Measurements from ENCODE around the gene RAB26. TPM values are rescaled to one million over a fixed set of nuclear protein-coding genes. Genes with fewer than 3 reads are reported as not detected.

The RAB26 gene
- total RNA-seq, 1 donor from 2014 or later: 3.4 TPM

GRCh38 chr16:2155091-2155950 is 6.9 kb downstream of the RAB26 start, which contains the start of gene TRAF7:
Gene TRAF7 (plus strand): TSS chr16:2155782. CDS start chr16:2163921, 8,139 bp downstream.
- Mint-ChIP-seq H3K4me1 (ENCODE audit: unreplicated experiment) (peaks cover 72% of the 10 kb centered on the region), H3K36me3 (ENCODE audit: unreplicated experiment) (peaks cover 4% of the 10 kb centered on the region), H3K4me3 (ENCODE audit: unreplicated experiment) (peak within 1 kb of the TSS; percentile 94), H3K27me3 (ENCODE audit: unreplicated experiment) (no peaks in the 10 kb centered on the region), H3K27ac (ENCODE audit: unreplicated experiment) (peak within 1 kb of the TSS; percentile 83), H3K9me3 (ENCODE audit: unreplicated experiment) (no peaks in the 10 kb centered on the region)
- TF ChIP-seq CTCF (IDR thresholded peaks at IDR 0.05): no peak
- peak; percentile 99 for DNase-seq (ENCODE audit: extremely low spot score, unreplicated experiment)

- H3K27me3 Mint-ChIP-seq (ENCODE audit: unreplicated experiment): no peaks in the 10 kb centered on the region
- peaks cover 70% of the 10 kb centered on the region for H3K4me1 Mint-ChIP-seq (ENCODE audit: unreplicated experiment)
- no peak for TF ChIP-seq CTCF (IDR thresholded peaks at IDR 0.05)
Measured at GRCh38 chr16:2155977-2156848, 7.8 kb downstream of the RAB26 start.

GRCh38 chr16:2156849-2157224 is 8.4 kb downstream of the RAB26 start:
- H3K4me1 Mint-ChIP-seq (ENCODE audit: unreplicated experiment): peaks cover 70% of the 10 kb centered on the region
- no peaks in the 10 kb centered on the region for H3K27me3 Mint-ChIP-seq (ENCODE audit: unreplicated experiment)
- no peak for TF ChIP-seq CTCF (IDR thresholded peaks at IDR 0.05)
- peak overlapping the region; percentile 94 for H3K4me3 Mint-ChIP-seq (ENCODE audit: unreplicated experiment)
- H3K27ac Mint-ChIP-seq (ENCODE audit: unreplicated experiment): peak overlapping the region; percentile 83
- no peaks in the 10 kb centered on the region for H3K9me3 Mint-ChIP-seq (ENCODE audit: unreplicated experiment)
- no peak for DNase-seq (ENCODE audit: extremely low spot score, unreplicated experiment)
- no peaks in the 10 kb centered on the region for H3K36me3 Mint-ChIP-seq (ENCODE audit: unreplicated experiment)

More at GRCh38 chr16:2155977-2156848, 7.8 kb downstream of the RAB26 start:
- peak overlapping the region; percentile 83 for H3K27ac Mint-ChIP-seq (ENCODE audit: unreplicated experiment)
- H3K9me3 Mint-ChIP-seq (ENCODE audit: unreplicated experiment): no peaks in the 10 kb centered on the region
- no peak for DNase-seq (ENCODE audit: extremely low spot score, unreplicated experiment)
- peak overlapping the region; percentile 94 for H3K4me3 Mint-ChIP-seq (ENCODE audit: unreplicated experiment)
- H3K36me3 Mint-ChIP-seq (ENCODE audit: unreplicated experiment): peaks cover 2% of the 10 kb centered on the region

- Mint-ChIP-seq H3K4me3 (ENCODE audit: unreplicated experiment) (peak overlapping the region; percentile 94), H3K9me3 (ENCODE audit: unreplicated experiment) (no peaks in the 10 kb centered on the region), H3K27ac (ENCODE audit: unreplicated experiment) (peak overlapping the region; percentile 83), H3K4me1 (ENCODE audit: unreplicated experiment) (peaks cover 64% of the 10 kb centered on the region), H3K36me3 (ENCODE audit: unreplicated experiment) (no peaks in the 10 kb centered on the region), H3K27me3 (ENCODE audit: unreplicated experiment) (no peaks in the 10 kb centered on the region)
- TF ChIP-seq CTCF (IDR thresholded peaks at IDR 0.05): no peak
- no peak for DNase-seq (ENCODE audit: extremely low spot score, unreplicated experiment)
Measured at GRCh38 chr16:2157480-2158261, 9.2 kb downstream of the RAB26 start.

All from osteocyte (in vitro differentiated cells).